SK-N-DZ (cell line): ENCODE measurements around the gene PELI2. TPM values are rescaled to one million over a fixed set of nuclear protein-coding genes. Genes with fewer than 3 reads are reported as not detected.
A peak's percentile ranks its signal among the peaks of the same experiment; 100 is the strongest.

Experiments used
- DNase-seq: peaks from one replicate; pipeline ENCODE4 v3.0.0-alpha.2; 2015; ENCODE audit warnings: low spot score
- polyA plus RNA-seq, 2 experiments: library from polyadenylated mRNA; depleted of rRNA; stranded (reverse); fragments of >200 nt; gene quantifications; 2 replicates each; pipeline ENCODE4 v1.2.3, GENCODE V29; 2014

The PELI2 gene
- 25.3 and 28.9 TPM in 2 replicates for polyA plus RNA-seq (2014; cell fraction: cytosol; rRNA removed)
- 31.8 and 44.2 TPM in 2 replicates for polyA plus RNA-seq (2014; cell fraction: nucleus; rRNA removed)

GRCh38 chr14:56117765-56118610 lies at the start of gene PELI2:
PELI2 (plus strand) TSS chr14:56118411; CDS start chr14:56118661, 250 bp downstream.
- peak; percentile 80 for DNase-seq

DNA sequence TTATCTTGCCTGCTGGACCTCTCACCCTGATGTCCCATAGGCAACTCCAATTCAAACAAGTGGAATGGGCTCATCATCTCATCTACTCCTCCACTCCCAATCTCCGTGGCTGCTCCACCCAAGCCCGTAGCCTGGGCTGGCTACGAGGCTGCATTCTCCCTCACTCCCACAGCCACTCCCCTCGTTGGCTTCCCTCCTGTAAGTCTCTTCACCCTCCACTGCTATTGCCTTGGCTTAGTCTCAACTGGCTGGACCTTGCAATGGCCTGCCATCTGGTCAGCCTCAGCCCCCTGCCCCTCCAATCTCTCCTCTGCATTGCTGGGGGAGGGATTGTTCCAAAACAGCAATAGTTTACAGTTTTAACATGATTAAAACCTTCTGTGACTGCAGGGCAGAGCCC lies 44.4 kb upstream of the PELI2 start:
- no peak for DNase-seq

GRCh38 chr14:56075301-56075700 lies 42.9 kb upstream of the PELI2 start:
- DNase-seq: no peak

DNA sequence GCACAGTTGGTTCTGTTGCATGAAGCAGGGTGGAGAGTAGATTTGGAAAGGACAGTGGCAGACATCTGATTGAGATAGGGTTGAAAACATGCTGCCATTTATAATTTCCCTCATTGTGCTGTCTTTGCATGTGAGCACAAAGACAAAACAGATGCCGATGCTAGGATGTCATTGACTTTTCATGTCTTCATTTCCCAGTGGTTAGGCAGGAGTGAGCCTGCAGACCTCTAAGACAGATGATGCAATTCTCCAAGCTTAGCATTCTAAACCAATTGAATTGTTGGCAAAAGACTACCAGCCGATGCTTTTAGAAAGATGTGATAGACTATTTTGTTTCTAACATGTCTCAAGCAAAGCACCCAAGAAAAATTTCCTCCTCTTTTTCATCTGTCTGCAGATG lies 37.1 kb upstream of the PELI2 start:
- DNase-seq: no peak

DNA sequence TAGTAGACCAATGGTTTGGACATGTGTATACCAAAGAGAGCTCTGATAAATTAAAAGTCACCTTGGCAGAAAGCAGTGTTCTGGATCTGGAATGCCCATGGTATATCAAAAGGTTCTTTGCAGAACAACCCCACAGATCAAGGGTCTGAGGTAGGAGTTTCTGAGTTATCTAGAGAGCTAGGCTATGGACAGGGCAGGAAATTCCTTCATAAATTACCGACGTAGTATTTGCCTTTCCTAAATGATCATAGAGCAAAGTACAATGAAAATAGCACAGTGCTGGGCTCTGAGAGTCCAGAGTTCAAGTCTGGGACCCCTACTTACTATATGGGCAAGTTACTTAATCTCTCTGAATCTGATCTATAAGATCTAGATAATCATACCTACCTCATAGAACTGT lies 35.3 kb upstream of the PELI2 start:
- DNase-seq: no peak

DNA sequence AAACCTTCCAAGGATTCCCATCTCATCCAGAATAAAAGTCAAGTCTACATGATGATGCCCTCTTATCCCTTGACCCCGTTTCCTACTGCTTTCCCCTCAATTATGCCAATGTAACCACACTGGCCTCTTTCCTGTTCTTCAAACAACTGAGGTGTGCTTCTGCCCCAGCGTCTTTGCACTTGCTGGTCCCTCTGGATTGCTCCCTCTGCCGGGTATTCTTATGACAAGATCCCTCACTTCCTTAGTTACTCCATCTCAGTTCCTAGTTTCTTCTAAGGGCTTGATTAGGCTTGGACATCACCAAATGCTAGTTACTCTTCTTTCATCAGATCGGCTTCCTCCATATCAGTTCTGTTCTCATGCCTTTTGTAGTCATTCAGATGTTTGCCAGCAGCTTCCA lies 32.7 kb upstream of the PELI2 start:
- no peak for DNase-seq

- DNase-seq: no peak
Measured at GRCh38 chr14:56087671-56088471, 30.3 kb upstream of the PELI2 start.

GRCh38 chr14:56088941-56089340 lies 29.3 kb upstream of the PELI2 start:
- DNase-seq: no peak

- no peak for DNase-seq
Measured at GRCh38 chr14:56092763-56093162, 25.4 kb upstream of the PELI2 start.

DNA sequence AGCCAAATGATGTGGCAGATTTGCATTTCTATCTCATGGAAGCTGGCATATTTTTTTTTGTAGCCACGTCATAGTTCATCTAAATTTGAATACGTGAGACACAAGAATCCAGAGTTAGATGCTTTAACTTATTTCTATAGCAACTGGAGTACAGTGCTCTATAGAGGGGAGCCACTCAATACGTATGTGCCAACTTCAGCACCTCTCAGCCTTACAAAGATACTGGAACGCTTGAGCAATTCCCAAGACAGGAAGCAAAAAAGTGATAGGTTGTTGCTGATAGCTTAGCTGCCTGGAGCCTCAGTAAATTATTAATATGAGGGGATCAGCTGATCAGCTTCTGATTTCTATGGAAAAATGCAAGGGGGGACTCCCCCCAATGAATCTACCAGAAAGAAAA lies 24.1 kb upstream of the PELI2 start:
- DNase-seq: no peak

GRCh38 chr14:56098021-56098420 lies 20.2 kb upstream of the PELI2 start:
- DNase-seq: no peak

GRCh38 chr14:56099081-56099797 lies 19.0 kb upstream of the PELI2 start:
- DNase-seq: peak; percentile 59

- DNase-seq: no peak
Measured at GRCh38 chr14:56100556-56100955, 17.7 kb upstream of the PELI2 start.

- no peak for DNase-seq
Measured at GRCh38 chr14:56102941-56103340, 15.3 kb upstream of the PELI2 start.

DNA sequence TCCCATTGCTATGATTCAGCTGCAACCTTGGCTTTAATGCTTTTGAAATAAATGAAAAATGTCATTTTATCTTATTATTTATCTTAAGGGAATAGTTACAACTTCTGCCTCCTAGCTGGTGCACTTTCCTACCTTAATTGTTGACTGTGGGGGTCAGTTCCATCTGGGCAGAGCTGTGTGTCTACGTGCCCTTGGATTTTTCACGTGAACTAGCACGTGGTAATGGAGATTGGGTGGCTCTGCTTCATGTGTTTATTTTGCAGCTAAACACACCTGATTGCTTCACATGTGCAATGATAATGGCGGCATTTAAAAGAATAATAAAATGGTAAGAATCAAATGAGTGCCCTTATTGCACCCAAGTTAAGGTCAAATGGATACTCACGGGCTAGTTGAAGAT lies 10.6 kb upstream of the PELI2 start:
- no peak for DNase-seq

DNA sequence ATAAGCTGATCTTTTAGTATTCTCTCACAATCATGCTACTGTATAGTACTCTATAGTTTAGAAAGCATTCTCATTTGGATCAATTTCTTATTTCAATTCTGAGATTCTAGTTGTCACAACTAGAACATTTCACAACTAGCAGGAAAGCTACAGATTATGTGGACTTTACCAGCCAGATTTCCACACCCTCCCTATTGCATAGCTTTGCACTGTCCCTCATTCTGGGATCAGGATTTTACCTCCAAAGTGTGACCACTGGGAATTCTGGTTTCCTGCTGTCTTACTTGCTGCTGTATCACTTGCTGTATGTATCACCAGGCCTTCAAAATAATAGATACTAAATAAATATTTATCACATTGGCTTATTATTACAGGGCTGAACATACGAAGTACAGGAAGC lies 10.2 kb upstream of the PELI2 start:
- no peak for DNase-seq

DNA sequence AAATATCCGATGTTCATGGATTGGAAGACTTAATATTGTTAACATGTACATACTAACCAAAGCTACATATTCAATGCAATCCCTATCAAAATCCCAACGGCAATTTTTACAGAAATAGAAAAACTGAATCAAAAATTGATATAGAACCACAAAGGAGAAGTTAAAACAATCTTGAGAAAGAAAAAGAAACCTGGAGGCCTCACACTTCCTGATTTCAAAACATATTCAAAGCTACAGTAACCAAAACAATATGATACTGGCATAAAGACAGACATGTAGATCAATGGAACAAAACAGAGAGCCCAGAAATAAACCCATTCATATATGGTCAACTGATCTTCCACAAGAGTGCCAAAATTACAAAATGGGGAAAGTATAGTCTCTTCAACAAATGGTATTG lies 5.4 kb upstream of the PELI2 start:
- DNase-seq: no peak

DNA sequence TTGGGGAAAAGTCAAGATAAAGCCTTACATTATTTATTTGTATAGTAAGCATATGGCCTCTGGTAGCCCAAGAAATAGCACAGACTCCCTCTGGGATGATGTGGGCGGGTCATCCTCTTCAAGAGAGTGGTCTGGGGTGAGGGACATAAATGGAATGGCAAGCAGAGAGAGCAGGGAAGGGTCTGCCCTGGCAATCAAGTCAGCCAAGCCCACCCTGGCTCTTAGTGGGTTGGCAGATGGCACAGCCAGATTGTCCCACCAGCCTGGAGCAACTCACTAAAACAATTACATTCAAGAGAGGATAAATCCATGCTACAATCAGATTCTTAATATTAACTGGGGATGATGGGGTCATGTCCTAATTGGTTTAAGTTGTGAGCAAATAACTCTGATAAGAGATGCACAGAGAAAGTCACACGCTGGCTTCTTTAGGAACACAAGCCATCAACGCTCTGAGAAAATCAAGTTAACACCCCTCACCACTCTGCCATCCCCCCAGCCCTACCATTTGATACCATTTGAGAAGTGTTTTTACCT lies 2.8 kb upstream of the PELI2 start:
- DNase-seq: peak; percentile 93

DNA sequence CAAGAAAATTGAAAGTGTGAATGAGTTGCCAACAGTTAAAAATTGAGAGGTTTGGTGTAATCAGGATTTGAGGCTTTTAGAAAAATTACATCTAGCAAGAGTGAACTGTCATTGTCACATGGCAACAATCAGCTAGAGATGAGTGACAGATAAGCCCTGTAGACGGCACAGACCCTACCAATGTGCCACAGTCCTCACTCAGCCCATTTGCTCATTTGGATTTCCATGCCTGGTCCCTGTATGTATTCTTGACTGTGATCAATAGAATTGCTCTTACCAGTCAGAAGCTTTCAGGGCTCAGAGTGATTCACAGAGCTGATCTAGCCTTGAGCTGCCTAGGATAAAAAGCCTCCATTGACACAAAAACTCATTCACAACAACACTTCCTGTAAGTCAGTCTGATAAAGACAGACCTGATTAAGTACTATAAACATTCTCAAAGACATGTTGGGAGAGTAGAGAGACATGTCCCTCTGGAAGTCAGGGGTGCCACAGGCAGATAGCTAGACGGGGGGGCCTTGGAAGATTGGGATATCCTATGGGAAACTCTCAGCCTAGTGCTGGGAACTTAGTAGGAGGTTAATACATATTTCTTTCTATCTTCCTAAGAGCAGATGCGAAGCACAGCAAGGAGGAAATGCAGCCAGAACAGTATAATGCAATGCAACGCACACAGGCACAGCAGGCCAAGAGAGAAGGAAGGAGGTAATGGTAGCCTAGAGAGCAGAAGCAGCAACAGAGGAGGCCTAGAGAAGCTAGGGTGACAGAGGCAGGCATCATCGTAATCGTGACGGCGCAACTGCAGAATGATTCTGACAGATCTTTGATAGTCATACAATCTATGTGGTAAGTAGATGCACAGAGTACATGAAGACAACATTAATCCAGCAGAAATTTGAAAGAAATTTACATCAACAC lies 2.0 kb upstream of the PELI2 start:
- peak; percentile 75 for DNase-seq

GRCh38 chr14:56118611-56119181 lies 485 bp downstream of the PELI2 start:
- no peak for DNase-seq
